LNCAP (cell line): Measurements from ENCODE around the gene TTC34.

Source experiments
- CTCF ChIP-seq: fragments of 450-650 bp; IDR thresholded peaks from 2 replicates; pipeline ENCODE4 v1.5.1; 2017; ENCODE audit warnings: mild to moderate bottlenecking

Gene TTC34

GRCh38 chr1:2643414-2644077, 157.9 kb downstream of the TTC34 start:
- no peak for TF ChIP-seq CTCF

- TF ChIP-seq CTCF, result no peak
Observed at GRCh38 chr1:2642560-2643413, 158.7 kb downstream of the TTC34 start.

- no peak for TF ChIP-seq CTCF
Observed at GRCh38 chr1:2642131-2642559, 159.3 kb downstream of the TTC34 start.

- TF ChIP-seq CTCF, result no peak
Observed at GRCh38 chr1:2641381-2642130, 159.9 kb downstream of the TTC34 start.

GRCh38 chr1:2640626-2641025, 160.9 kb downstream of the TTC34 start:
- no peak for TF ChIP-seq CTCF

- TF ChIP-seq CTCF, result no peak
Observed at GRCh38 chr1:2639607-2640521, 161.6 kb downstream of the TTC34 start.

GRCh38 chr1:2639203-2639602, 162.3 kb downstream of the TTC34 start:
- no peak for TF ChIP-seq CTCF
